ENCODE data around the gene SRSF12.
"Not testable (repeated sequence)": the region's sequence is repeated elsewhere in the genome, so short reads cannot be mapped to it uniquely, and the experiment has no call there.

The SRSF12 gene

GRCh38 chr6:89131599-89131998 is 13.7 kb upstream of the SRSF12 start:
- no peak for DNase-seq (ENCODE audit: low read depth in 1 of 2, low spot score in 1 of 2)

- not testable (repeated sequence) for DNase-seq (ENCODE audit: low read depth in 1 of 2, low spot score in 1 of 2)
Measured at GRCh38 chr6:89128256-89128671, 10.4 kb upstream of the SRSF12 start.

DNA sequence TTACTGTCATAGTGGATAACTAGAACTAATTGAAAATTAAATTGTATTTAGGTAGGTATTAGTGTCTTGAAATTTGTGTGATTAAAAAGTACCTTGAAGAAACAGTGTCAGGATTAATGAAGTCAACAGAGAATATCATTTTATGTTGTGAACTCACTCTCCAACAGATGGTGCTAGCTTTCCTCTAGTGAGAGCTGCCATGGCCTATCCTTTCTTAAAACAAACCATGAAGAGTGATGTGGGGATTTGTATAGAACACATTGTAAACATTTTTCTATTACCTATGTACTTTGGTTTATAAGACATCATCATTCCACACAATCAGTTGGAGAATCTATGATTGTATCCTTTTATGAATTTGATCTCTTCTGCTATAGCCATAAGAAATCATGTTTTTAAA is 4.8 kb upstream of the SRSF12 start:
- no peak for DNase-seq (ENCODE audit: low read depth in 1 of 2, low spot score in 1 of 2)

DNA sequence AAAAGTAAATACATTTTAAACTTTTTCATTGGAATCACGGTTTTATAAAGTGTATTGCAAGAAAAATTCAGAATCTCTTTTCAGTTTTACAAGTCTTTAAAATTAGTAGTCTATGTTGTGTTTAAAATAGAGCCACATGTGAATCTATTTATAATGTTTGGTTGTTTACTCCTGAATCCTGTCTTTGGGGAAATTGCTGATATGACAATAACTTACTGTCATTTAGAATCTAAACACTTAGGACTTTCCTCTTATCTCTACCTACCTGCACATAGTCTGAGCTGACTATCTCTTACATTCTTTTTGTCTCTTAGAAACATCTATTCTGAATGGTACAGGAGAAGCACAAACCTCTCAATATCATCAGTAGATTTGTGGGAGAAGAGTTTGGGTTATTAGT is 4.1 kb upstream of the SRSF12 start:
- no peak for DNase-seq (ENCODE audit: low read depth in 1 of 2, low spot score in 1 of 2)

- DNase-seq (ENCODE audit: low read depth in 1 of 2, low spot score in 1 of 2) = no peak
Measured at GRCh38 chr6:89120371-89120770, 2.5 kb upstream of the SRSF12 start.

DNA sequence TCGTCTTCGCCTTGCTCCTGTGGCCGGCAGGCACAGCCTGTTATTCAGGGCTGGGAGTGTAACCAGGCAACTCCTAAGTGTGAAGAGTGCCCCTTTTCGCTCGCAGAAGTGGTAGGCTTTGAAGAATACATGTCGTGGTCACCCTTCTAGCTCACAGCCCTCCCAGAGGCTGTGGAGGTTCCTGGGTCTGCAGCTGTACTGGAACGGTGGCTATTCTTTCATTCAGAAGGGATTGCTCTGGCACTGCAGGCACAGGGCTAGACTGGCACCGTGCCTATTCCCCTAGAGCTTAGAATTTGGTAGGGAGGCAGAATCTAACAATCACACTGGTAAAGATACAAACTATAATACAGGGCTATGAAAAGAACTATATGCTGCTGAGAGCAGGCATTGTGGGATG is 1.1 kb upstream of the SRSF12 start:
- no peak for DNase-seq (ENCODE audit: low read depth in 1 of 2, low spot score in 1 of 2)

- DNase-seq (ENCODE audit: low read depth in 1 of 2, low spot score in 1 of 2) = no peak
Measured at GRCh38 chr6:89116702-89117101, 1.2 kb downstream of the SRSF12 start.

DNA sequence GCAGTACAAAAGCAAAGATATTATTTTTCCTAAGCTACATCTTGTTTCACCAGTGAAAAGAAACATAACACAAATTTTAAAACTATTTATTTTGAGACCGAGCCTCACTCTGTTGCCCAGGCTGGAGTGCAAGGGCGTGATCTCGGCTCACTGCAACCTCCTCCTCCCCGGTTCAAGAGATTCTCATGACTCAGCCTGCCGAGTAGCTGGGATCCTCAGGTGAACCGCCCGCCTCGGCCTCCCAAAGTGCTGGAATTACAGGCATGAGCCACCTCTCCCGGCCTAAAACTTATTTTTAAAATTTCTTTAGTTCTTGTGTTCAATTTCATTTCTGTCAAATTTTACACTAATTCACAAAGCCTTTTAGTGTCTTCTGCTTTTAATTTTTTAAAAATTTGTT is 5.9 kb downstream of the SRSF12 start:
- no peak for DNase-seq (ENCODE audit: low read depth in 1 of 2, low spot score in 1 of 2)

DNA sequence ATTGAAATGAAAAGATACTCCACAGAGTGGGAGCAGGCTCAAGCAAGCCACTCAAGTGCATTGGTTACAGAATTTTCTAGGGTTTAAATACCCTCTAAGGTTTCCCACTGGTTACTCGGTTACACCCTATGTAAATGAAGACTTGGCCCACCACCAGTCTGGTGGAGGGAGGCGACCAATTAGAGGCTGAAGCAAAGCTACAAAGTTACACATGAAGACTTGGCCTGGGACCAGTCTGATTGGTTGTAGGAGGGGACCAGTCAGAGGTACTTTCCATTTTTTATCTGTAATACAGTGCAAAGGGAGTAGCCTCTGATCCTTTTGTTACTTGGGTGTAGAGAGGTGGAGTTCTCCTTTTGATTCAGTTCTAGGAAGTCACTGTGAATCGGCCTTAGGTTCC is 7.6 kb downstream of the SRSF12 start:
- DNase-seq (ENCODE audit: low read depth in 1 of 2, low spot score in 1 of 2) = no peak

DNA sequence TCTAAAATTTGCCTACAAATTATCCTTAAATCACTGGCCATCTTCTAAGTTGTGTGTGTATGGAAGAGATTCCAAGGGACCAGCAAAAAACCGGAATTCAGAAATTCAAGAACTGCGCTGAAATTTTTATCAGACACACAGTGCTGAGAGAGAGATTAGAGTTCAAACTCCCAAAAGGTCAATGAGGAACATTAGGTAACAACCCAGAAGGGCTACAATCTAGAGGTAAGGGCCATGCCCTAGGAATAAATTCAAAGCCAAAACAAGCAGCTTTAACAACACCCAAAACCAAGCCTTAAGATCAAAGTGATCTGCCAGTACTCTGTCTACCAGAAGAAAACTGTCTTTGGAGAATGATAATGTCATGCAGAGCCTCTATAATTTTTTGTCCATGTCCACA is 17.8 kb downstream of the SRSF12 start:
- no peak for DNase-seq (ENCODE audit: low read depth in 1 of 2, low spot score in 1 of 2)

DNA sequence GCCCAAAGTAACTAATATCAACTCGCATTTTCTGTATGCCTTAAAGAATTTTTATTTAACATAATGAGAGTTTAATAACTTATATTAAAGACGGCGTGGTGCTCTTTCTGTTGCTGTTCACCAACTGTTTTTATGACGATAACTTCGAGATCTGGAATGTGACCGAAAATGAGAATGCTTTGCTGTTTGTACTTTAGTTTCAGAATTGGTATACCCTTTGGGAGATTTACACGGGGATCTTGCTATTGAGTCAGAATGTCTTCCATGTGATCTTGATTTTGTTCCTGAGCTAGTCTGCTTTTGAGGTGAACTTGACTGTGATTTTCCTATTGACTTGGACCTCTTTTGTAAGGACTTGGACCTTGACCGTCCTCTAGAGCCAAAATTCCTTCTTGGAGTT is 19.4 kb downstream of the SRSF12 start:
- DNase-seq (ENCODE audit: low read depth in 1 of 2, low spot score in 1 of 2) = no peak

DNA sequence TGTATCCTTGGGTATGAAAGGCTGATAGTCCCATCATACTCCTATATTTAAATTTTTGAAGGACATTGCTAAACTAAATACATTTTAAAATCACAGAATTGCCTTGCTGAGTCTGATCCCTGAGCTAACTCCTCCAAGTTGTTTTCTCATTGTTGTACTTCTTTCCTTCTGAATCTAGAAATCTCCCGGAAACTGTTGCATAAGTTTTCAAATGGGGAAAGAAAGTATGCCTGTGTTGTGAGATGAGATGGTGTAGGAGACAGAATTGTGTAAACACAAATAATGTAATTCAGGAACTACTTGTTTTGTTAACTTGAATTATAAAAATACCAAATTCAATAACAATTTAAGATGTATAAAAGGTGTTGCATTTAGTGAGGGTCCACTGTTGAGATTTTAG is 30.0 kb downstream of the SRSF12 start:
- no peak for DNase-seq (ENCODE audit: low read depth in 1 of 2, low spot score in 1 of 2)

DNA sequence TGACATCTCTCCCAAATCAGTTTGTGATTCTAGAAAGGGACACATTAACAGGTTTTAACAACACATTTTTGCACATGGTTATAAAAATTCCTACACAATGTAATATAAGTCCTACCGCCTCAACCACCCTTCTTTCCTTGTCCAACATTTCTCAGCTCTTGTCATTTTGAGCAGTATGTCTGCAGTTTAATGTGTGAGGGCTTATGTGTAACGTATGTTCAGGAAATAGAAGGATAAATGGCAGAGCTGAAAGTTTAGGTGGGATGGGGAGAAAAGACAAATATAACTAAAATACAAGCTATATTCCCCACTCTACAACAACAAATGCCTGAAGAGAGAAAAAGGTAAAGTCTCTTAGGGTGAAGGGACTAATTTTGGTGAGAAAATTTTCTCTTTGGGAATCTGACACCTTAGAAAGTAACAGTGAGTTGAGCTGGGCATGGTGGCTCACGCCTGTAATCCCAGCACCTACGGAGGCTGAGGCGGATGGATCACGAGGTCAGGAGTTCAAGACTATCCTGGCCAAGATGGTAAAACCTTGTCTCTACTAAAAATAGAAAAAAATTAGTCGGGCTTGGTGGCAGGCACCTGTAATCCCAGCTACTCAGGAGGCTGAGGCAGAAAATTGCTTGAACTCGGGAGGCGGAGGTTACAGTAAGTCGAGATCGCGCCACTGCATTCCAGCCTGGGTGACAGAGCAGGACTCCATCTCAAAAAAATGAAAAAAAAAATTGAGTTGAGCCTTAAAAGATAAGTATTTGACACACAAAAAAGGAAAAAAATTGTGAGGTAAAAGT is 32.3 kb downstream of the SRSF12 start:
- DNase-seq (ENCODE audit: low read depth in 1 of 2, low spot score in 1 of 2) = no peak

DNA sequence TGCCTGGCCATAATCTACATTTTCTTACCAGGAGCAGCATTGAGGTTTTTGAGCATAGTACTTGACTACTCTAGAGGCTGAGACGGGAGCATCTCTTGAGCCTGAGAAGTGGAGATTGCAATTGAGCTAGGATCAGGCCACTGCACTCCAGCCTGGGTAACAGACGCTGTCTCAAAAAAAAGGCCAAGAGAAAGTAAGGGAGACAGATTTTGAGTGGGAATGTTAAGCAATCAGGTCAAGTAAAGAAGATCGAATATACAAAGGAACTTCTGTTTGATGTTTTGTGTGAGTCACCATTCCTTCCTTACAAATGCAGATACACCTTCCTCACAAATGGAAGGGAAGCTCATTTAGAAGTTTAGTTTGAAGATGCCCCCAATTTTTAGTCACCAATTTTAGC is 32.9 kb downstream of the SRSF12 start:
- no peak for DNase-seq (ENCODE audit: low read depth in 1 of 2, low spot score in 1 of 2)

DNA sequence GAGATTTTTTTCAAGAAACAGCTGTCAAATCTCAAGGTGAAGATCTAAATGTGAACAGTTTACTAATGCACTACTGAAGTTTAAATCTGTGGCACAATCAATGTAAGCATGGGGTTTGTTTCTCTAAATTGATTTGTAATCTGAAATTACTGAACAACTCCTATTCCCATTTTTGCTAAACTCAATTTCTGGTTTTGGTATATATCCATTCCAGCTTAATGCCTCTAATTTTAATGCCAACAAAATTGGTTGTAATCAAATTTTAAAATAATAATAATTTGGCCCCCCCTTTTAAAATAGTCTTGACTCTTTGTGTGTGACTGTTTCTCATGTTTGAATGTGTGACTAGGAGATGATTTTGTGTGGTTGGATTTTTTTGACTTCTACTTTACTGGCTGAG is 33.3 kb downstream of the SRSF12 start:
- no peak for DNase-seq (ENCODE audit: low read depth in 1 of 2, low spot score in 1 of 2)

DNA sequence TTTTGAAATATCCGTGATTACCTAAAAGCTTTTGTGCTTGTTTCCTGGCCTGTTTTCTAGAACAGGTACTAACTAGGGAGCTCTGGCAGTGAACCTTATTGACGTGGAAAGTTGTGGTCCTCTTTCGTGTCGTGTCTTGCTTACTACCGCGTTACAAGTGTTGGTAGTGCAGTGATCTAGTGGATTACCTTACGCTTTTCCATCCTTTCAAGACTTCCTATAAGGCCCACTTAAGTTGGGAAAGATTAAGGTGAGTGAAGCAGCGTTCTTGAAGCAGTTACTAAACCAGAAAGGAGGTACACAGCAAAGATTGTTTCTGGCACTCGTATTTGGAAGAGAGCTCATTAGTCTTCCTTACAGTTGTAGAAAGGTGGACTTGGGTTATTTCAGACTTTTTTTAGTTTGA is 35.4 kb downstream of the SRSF12 start:
- DNase-seq (ENCODE audit: low read depth in 1 of 2, low spot score in 1 of 2) = no peak

DNA sequence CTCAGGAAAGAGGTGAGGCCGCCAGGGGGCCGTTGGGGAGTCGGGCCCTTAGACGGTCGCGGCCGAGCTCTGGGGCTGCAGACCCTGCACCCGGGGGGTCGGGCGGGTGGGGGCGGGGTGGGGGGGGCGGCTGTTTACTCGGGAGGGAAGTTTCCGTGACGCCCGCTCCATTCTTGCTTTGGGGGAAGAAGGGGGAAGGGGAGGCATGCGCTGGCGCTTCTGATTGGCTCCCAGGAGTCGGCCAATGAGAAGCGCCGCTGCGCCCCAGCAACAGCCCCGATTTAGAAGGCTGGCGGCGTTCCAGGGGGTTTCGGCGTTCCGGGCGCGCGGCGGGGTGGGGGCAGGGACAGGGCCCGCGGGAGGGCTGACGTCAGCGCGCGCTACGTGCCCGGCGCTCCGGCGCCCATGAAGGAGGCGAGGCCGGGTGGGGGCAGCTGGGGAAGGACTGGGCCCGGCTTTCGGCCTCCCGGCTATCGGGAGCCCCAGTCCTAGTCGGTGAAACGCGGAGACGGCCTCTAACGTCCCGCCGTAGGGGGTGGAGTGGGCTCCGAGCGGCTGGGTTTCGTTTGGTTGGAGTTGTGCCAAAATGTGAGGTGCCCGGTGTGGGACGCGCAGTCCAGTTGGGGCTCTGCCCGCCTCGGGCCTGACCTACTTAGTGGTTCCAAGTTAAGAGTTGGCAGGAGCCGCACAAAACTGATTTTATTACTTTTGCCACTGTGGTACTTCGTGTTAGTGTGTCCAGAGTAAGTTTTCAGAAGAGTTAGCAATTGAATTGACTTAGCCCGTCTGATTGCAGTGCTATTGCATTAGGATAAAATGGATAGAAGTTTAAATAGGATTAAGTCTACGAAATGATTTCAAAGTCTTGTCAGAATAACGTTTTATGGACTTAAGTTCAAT is 36.2 kb downstream of the SRSF12 start:
- DNase-seq (ENCODE audit: low read depth in 1 of 2, low spot score in 1 of 2) = peak; percentile 98 to 99

DNA sequence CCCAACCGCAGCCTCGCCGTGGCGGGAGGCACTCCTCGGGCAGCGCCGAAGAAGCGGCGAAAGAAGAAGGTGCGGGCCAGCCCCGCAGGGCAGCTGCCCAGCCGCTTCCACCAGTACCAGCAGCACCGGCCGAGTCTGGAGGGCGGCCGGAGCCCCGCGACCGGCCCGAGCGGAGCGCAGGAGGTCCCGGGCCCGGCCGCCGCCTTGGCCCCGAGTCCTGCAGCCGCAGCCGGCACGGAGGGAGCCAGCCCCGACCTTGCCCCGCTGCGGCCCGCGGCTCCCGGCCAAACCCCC is 36.8 kb downstream of the SRSF12 start:
- DNase-seq (ENCODE audit: low read depth in 1 of 2, low spot score in 1 of 2) = no peak

DNA sequence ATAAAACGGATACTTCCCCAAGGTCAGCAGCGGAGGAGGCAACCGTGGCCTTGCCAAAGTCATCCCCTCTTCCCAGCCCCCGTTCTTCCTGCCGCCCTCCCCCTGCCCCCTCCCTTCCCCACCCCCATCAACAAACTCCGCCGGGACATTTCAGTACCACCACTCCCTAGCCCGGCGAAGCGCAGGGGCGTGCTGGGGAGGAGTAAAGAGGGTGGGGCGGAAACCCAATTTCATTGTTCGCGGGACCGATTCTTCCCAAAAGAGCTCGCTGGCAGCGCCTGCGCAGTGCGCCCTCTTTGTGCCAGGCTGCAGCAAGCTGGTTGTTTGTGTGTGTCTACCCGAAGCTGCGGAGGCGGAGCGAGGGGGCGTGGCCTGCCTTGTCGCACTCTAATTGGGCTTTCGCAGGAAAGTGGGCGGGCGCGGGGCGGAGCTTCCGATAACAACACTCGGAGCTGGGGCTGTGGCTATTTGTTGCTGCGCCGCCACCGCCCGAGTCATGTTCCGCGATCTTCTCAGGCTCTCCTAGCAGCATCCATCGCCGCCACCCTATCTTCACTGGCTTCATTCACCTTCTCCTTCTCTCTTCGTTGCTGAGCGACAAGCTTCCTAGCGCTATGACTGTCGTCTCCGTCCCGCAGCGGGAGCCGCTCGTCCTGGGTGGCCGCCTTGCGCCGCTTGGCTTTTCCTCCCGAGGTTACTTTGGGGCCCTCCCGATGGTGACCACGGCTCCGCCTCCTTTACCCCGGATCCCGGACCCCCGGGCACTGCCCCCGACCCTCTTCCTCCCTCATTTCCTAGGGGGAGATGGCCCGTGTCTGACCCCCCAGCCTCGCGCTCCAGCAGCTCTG is 37.4 kb downstream of the SRSF12 start, which contains the start of gene PNRC1:
Gene PNRC1 (plus strand): TSS at position 471 of the 848 bp plus-strand sequence. CDS start 144 bp downstream, at position 615.
- DNase-seq (ENCODE audit: low read depth in 1 of 2, low spot score in 1 of 2) = peak; percentile 100

DNA sequence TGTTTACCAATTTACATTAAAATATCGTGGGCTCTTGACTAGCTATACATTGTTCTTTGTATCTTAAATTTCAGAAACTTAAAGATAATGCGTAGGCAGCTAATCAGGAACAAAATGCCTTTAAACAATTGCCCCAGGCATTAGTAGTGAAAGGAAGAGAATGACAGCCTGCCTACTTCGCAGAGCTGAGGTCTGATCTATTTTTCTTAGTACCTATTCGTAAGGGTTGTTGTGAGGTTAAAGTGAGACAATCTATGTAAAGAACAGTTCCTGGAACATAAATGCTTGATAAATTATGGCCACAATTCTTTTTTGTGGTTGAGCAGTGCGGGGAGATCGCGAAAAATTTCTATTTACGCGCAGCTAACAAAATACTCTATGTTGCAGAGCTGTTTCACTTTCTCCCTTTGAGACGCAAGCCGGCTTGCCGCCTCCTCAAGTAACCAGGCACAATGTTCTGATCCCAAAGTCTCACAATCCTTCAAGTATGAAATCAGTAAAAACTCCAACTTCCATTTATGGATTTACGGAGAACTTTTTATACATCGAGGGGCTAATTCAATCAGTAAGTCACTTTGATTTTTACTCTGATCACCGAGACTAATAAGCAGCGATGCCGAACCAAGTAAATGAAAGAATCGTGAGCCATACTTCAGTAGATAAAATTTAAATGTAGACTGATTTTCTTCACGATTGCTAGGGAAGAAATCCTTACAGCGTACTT is 38.2 kb downstream of the SRSF12 start:
- peak; percentile 25 to 29 for DNase-seq (ENCODE audit: low read depth in 1 of 2, low spot score in 1 of 2)

DNA sequence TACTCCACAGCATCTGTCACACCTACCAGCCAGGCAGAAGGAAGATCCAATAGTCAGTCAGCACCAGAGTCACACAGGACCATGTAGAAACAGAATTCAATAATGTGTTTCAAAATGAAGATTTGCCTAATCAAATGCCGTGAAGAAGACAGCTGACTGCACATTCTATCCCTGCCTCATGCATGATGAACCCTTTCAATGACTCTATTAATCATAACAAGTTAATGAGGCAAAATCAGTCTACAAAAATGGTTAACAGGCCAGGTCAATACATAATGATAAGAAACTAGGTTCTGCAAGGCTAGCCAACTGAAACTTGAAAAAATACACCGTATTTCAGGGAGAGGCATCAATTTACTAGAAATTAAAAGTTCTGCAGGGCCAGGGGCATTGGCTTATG is 44.0 kb downstream of the SRSF12 start:
- DNase-seq (ENCODE audit: low read depth in 1 of 2, low spot score in 1 of 2) = no peak

Measured in activated T-helper 1 cell treated with anti-CD3 and anti-CD28 coated beads, Interleukin-2, amount 50 U/mL, for 16 hours (primary cell).